DMS79 (cell line): ENCODE measurements around the gene FZD7.

Experiments used
- DNase-seq: peaks from one replicate; lab custom pipeline; 2025; lab: John Stamatoyannopoulos, UW

FZD7 gene

DNA sequence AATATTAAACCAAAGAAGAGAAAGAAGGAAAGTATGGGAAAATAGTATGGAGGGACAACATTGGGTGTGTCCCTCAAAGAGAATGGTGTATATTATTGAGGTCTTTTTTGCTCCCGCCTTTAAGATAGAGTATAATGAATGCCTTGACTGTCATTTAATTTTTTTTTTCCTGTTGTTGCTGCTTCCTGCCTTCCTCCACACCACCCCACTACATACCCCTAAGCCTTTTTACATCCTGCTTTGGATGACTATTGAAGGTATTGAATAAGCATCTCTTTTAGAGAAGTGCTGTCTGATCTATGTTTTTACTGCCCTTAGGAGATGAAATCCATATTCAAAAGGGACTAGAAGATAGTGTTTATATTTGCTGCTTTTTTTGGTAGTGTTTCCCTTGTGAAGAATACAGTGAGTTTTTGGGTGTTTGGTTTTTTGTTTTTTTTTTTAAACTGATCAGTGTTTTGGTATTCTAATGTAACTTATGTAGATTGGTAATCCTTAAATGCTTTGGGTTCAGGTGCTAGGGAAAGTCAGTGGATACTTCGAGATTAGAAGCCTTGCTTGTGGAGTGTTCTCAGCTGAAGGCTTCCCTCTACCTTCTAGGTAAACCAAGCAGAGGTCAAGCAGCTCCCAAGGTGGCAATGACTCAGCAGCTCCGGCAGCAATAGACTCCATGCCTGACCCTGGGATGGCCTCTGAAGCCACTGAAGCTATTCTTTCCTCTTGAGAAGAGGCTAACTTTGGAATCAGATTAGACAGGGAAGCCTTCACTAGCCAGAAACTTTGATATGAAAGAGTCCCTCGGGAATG is 5.0 kb downstream of the FZD7 start:
- no peak for DNase-seq

DNA sequence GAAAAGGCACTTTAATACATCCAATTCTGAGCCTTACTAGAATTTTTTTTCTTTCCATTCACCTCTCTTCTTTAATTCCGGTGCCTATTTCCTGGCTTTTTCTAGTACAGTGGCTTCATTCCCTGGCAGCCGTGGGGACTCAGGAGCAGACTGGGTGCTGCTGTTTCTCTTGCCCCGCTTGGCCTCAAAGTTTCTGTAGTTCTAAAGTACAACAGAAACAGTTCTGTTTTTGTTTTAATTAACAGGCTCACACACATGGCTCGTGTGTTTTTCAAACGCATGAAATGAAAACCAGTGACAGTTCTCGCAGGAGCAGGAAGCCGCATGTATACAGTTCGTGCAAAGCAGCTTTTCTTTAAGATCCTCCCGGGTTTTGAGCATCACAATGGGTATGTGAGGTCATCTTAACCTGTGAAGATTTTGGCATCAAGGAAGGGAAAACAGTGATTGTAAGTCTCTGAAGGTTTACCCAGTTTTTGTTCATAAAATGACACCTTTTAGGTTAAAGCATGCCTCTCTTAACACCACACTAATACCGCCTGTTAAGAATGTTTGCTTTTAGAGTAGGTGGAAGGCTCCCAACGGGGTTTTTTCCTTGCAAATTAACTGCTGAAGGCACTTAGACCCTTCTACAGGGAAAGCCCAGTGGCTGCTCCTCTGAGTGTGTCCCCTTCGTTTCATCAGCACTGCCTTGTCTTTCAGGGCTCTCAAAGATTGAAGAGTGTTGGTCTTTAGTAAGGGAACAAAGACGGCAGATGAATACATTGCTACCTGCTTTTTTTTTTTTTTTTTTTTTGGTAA is 5.8 kb downstream of the FZD7 start:
- DNase-seq, result no peak

DNA sequence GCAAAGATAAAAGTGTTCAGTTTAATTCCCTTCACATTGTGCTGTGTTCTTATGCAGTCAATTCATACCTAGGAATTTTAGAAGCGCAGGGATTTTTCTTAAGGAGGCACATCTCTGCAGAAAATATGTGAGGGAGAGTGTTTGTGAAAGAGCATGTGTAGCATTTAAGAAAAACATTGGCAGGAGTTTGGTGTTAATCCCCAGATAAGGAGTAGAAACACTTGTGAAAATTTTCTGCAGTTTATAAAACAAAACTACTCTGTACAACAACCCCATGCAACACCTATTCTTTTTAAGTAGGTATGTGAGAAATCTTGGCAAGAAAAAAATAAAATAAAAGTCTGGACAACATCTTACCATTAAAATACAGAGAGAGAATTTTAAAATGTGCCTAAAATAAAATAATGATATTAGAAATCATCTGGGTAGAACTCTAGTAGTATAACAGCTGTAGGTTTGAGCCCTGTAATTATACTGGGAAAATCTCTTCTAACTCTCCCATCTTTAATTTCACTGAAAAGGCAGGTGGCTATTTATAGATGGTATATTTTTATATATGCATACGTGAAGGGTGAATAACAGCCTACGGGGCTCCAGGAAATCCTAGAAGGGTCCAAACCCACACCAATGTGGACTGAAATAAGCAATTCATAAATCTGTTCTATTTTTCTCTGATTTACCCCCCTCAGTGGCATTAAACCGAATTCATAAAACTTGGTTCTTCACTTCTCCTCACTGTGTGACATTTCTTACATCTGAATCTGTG is 6.6 kb downstream of the FZD7 start:
- DNase-seq, result no peak

DNA sequence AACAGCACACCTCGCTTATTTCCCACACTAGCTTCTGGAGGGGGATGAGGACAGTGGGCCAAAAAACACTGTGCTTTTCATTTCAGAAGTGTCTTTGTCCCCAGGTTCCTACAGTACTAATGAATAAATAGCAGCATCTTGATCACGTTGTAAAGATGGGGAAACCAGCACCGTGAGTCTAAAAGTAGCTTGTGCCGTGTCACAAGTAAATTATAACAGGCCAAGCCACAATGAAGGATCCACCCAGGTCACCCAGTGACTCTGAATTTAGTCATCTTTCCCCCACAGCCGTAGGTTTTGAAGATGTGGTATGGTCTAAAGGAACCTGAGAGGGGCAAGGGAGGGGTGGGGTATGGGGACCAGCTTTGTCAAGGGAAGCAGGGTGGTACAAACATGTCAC is 8.8 kb downstream of the FZD7 start:
- DNase-seq, result no peak

DNA sequence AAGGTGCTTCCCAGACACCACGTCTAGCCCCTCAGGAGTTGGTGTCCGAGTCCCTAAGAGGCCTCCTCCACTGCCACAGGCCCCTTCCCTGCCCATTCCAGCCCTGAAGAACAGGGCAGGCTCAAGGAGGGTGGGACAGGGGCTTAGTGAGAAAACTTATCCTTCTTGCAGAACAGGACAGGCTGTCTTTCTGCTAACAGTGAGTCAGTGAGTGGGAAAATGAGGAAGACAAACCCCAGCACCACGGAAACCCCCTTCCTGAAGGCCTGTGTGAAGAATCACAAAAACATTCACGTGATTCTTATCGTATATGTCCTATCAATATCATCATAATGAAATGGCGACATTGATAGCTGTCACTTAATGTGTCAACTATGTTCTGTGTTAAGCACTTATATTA is 9.8 kb downstream of the FZD7 start:
- DNase-seq, result no peak

DNA sequence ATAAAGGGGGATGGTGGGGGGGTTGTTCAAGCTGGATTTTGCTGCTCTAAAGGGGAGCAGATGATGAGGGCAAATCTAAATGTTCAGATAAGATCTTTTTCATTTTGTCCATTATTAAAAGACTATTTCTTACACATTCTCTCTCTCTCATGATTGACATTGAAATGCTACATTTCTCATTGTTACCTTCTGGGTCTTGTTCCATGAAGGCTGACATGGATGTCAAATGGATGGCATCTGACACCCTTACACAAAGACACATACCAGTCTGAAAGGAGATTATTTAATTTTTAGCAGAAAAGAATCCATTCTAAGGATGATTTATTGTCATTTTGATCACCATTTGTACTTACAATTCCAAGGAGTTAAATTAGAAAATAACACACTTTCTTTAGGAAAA is 11.1 kb downstream of the FZD7 start:
- DNase-seq, result no peak

DNA sequence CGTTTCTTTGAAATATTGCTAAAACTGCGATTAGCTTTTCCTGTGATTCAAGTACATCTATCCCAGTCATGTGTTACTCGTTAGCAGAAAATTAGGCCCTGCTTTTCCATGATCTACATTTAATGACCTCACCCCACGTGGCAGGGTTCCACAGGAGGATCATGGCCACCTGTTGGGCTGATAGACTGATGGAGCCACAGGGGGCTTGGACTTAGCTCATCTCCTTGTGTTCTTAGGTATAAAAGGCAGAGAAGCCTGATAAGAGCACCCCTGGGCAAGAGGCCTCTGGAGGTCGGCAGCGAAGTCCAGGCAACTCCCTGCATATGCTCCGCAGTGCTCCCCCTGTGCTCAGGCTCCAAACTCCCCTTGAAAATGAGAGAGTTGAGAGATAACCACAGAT is 12.9 kb downstream of the FZD7 start:
- no peak for DNase-seq

DNA sequence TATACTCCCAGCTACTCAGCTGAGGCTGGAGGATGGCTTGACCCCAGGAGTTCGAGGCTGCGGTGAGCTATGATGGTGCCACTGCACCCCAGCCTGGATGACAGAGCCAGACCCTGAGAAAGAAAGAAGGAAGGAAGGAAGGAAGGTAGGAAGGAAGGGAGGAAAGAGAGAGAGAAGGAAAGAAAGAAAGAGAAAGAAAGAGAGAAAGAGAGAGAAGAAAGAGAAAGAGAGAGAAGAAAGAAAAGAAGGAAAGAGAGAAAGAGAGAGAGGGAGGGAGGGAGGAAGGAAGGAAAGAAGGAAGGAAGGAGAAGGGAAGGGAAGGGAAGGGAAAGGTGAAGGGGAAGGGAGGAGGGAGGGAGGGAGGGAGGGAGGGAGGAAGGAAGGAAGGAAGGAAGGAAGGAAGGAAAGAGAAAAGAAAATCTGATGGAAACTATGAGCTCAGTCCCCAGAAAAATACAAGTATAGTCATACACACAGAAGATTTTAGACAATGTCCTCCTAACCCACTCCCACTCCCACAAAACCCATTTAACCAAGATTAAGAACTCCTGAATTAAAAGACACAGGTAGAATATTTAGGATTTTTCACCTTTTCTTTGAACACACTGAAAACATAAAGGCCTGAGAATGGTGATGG is 15.6 kb downstream of the FZD7 start:
- no peak for DNase-seq

DNA sequence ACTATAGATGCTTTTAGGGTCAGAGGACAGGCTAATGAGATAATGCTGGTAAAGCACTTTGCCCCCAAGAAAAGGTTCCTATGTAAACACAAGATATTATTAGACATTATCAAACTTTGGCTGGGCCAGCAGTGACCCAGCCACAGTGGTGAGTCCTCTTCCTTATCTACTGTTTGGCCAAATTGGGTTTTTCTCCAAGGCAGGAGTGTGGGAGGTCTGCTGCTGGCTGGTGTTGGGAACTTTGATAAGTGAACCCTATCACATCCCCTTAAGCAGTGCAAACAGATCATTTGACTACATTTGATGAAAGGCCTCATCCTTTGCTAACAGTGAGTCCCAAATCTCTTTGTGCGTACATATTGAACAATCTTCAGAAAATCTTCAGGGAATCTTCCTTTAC is 16.2 kb downstream of the FZD7 start:
- no peak for DNase-seq

DNA sequence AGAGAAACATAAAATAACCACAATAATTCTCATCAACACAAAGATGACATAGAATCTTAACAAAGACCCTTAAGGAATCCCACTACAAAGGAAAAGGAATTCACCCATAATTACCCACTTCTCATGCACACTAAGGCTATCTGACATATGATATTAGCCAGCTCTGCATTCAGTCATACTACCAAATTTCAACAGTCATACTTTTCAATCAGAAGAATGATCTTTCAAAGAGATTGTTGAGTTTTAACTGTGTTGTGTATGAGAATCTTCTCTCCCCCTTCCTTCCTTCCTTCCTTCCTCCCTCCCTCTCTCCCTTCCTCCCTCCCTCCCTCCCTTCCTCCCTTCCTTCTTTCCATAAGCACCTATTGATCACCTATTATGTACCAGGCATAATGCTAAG is 17.0 kb downstream of the FZD7 start:
- no peak for DNase-seq

DNA sequence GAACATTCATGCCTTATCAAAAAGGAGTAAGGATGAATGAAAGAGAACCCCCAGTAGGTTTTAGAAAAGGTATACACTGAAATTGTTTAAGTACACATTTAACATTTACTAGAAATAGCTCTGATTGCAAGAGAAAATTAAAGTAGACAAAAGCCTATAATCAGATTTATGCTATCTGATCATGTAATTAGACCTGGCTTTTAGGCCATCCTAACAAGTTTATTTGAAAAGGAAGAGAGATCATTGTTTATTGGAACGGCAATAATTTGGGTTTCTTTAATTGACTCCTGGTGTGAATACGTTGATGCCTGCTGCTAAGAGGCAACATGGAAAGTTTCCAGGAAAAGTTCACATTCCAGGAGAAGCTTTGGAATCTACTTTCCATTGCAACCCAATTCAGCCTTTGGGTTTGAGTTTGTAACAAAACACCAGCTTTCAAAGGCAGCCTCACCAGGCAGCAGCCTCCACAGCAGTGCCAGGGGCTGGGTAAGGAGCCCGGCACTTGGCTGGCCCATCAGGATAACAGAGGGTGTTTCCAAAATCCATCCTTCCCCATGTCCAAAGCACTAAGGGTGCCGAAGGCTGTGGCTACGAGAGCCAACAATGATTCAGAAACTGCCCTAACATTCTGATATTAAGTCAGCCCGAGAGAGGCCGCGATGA is 18.0 kb downstream of the FZD7 start:
- DNase-seq, result no peak

DNA sequence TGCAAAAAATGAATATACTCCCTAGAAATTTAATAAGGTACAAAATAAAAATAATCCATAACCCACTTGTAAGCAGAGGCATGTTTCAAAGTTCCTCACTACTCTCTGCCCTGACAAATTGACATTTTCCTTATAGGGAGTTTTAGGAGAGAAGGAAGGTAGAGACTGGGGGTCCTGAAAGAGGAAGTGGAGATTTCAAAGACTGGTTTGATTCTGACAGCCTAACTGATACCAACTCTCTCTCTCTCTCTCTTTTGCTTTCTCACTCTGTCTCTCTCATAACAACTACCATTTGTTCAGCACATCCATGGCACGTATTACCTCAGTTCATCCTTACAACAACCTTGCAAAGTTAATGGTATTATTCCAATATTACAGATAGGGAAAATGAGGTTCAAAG is 18.6 kb downstream of the FZD7 start:
- DNase-seq, result no peak

DNA sequence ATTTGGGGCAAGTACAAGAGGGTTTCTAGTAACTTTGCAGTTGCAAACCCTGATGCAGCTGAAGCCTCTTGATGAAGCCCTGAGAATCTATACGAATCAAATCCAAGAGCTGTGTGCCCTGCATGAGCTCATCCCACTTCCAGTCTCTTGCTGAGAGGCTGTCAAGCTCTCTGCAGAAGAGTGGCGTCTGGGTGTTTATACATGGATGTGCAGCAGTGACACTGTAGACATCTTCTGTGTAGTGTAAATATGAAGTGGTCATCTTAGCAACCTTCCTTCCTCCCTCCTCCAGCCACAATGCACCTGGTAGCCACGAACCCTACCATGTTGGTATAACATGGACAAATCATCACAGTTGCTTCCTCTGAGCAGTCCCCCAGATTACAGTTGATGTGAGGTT is 21.0 kb downstream of the FZD7 start:
- no peak for DNase-seq

DNA sequence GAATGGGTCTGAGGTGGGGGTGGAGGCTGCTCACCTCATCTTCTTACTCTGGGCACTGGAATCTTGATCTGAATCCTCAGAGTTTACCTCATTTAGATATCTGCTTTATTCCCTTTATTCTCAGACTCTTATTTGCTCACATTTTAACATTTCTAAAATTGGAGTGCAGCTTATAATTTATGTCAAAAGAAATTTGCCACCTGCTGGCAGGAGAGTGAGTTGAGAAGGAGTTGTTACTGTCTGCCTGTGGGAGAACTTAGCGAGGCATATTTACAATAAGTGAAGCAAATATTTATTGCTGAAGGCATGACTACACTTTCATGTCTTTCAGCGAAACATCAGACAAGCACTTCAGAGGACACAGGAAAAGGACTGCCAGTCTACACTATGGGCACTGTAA is 23.0 kb downstream of the FZD7 start:
- DNase-seq, result no peak

DNA sequence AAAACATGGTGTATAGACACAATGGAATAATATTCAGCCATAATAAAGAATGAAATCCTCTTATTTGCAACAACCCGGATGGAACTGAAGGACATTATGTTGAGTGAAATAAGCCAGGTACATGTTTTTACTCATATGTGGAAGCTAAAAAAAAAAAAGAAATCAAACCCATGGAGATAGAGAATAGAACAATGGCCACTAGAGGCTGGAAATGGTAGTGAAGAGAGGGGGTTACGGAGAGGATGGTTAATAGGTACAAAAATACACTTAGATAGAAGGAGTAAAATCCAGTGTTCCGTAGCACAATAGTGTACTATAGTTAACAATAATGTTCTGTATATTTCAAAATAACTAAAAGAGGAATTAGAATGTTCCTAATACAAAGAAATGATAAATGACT is 26.6 kb downstream of the FZD7 start:
- DNase-seq, result no peak

DNA sequence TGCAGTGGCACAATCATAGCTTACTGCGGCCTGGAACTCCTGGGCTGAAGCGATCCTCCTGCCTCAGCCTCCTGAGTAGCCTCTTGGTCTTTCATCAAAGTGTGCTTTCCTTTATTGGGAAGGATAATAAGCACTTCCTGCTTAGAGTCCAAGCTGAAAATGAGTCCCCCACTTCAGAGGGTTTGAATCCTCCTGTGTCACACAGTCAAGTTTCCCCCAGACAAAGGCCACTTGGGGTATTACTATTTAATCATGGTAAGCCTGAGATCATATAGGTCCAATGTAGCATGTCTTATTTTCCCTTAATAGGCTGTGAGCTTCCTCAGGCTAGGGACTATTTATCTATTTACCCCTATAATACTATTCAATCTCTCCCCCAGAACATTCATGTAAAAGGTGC is 28.0 kb downstream of the FZD7 start:
- no peak for DNase-seq

DNA sequence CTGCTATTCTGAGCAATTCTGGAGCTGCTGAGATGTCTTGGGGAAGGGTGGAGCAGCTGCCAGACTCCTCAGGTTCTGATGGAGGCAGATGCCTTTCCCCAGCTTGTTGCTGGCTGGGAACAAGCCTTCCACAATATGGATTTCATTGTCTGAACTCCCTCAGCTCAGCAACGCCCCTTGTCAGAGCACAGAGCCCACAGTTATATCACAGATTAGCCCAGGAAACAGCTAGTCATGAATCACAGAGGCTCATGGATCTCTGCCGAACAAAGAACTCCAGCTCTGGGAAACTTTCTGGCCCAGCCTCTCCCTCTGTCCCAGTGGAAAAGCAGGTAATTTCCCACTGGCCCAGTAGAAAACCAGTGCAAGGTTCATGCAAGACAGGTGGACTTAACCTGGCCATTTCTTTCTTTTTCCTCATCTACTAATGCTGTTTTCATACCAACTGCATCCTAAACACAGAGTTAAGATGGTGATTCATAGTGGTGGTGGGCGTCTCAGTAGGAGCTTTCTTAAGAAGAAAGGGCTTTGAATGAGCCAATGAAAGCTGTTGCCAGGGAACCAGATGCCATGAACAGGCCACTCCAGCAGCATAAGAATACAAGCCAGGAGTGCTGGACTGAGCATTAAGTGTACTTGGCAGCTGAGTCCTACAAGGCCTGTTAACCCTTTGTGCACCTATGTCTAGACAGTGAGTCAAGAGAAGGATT is 30.7 kb downstream of the FZD7 start:
- DNase-seq, result peak; percentile 96

DNA sequence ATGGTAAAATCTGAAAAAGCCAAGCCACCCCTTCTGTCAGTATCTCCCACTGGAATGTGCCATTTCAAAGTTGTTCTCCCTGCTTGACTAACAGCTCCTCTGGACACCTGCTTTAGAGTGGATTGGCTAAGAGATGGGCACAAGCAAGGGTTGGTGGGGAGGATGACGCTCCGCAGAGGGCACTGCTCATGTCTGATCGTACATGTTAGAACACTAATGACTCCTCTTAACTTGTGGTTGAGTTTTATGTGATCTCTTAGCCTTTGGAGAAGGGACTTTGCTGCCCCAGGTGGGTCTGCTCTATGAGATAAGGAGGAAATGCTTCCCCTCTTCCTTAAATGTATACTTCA is 31.2 kb downstream of the FZD7 start:
- no peak for DNase-seq

DNA sequence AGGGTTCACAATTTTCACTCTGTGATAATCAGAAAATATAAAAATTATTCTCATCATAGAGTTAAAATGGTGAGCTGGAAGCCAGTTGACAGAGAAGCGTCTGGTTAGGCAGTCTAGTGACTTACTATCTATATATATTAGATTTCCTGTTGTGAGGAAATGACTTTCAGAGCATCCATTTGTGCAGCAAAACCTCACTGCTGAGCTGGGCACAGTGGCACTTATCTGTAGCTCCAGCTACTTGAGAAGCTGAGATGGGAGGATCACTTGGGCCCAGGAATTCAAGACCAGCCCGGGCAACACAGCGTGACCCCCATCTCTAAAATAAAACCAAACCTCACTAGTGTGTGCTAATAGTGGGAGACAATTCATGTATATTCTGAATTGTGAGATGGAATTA is 32.2 kb downstream of the FZD7 start:
- no peak for DNase-seq

DNA sequence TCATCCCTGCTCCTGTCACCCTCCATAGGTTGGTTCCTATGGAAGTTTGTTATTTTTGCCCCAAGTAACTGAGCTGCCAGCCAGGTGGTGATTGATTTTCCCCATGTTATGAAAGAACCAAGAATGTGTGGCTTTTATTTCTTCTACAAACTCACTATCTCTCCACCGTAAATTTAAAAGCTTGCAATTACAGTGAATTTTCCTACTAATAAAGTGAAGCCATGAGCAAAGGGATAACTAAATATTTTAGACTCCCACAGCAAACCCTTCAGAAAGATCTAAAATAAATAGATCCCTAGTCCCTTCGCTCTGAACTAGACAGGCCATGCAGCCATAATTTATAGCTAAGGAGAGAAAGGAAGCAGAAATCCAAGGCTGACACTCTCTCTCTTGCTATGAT is 33.2 kb downstream of the FZD7 start:
- no peak for DNase-seq

DNA sequence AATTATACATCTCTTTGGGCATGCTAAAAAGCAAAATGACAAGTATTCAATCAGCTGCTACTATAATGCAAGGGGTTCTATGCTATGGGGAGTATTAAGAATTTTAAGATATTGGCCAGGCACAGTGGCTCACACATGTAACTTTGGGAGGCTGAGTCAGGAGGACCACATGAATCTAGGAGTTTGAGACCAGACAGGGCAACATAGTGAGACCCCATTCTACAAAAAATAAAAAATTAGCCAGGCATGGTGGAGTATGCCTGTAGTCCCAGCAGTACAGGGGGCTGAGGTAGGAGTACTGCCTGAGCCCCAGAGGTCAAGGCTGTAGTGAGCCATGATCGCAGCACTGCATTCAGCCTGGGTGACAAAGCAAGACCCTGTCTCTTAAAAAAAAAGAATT is 33.9 kb downstream of the FZD7 start:
- no peak for DNase-seq
